Peyer's patch (tissue), 4 donors: ENCODE data around the gene RPUSD2. TPM values are rescaled to one million over a fixed set of nuclear protein-coding genes. Genes with fewer than 3 reads are reported as not detected.

Experiments used
- DNase-seq, 3 donors: peaks; one replicate each; pipeline ENCODE4 v3.0.0-alpha.2; 2017 to 2019
- H3K27ac ChIP-seq, 4 donors: fragments of 200-600 bp; sonication (generic); one replicate each; pipeline ENCODE4 v1.5.1; 2016 to 2019
- H3K27me3 ChIP-seq, 2 donors: fragments of 200-600 bp; sonication (generic); one replicate each; pipeline ENCODE4 v1.5.1; 2019
- H3K36me3 ChIP-seq, 3 donors: fragments of 200-600 bp; sonication (generic); one replicate each; pipeline ENCODE4 v1.5.1; 2016 to 2019
- H3K4me1 ChIP-seq, 4 donors: fragments of 200-600 bp; sonication (generic); one replicate each; pipeline ENCODE4 v1.5.1; 2016 to 2019
- H3K4me3 ChIP-seq, 4 donors: fragments of 200-600 bp; sonication (generic); 1 replicate in 3 of 4; 2 replicates in 1 of 4; pipeline ENCODE4 v1.5.1; 2016 to 2019; ENCODE audit warnings: mild to moderate bottlenecking in 1 of 4
- H3K9me3 ChIP-seq, 4 donors: fragments of 200-600 bp; sonication (generic); one replicate each; pipeline ENCODE4 v1.5.1; 2016 to 2019; ENCODE audit warnings: mild to moderate bottlenecking in 1 of 4
- POLR2A ChIP-seq, 2 donors: fragments of 450-650 bp; IDR thresholded peaks; one replicate each; pipeline ENCODE4 v1.5.1; 2017; ENCODE audit warnings: antibody characterized with exemption in 2 of 2, mild to moderate bottlenecking in 2 of 2, moderate library complexity in 2 of 2
- total RNA-seq, 4 donors: library from RNA; depleted of rRNA; stranded (reverse); fragments of >200 nt; gene quantifications; one replicate each; pipeline ENCODE4 v1.1.0, GENCODE V29; 2016
- TF ChIP-seq, protein P1 (sequence below), 6 experiments: fragments of 450-650 bp in 4 of 6; fragments of 200-600 bp in 2 of 6; sonication (generic) in 1 of 6; IDR thresholded peaks; one replicate each; pipeline ENCODE4 v1.5.1; 2017 to 2019; ENCODE audit warnings: antibody characterized with exemption in 6 of 6, mild to moderate bottlenecking in 3 of 6, moderate library complexity in 1 of 6

The RPUSD2 gene
- total RNA-seq, 4 donors from 2014 or later = 4.7 to 21.5 (median 6.8) TPM

DNA sequence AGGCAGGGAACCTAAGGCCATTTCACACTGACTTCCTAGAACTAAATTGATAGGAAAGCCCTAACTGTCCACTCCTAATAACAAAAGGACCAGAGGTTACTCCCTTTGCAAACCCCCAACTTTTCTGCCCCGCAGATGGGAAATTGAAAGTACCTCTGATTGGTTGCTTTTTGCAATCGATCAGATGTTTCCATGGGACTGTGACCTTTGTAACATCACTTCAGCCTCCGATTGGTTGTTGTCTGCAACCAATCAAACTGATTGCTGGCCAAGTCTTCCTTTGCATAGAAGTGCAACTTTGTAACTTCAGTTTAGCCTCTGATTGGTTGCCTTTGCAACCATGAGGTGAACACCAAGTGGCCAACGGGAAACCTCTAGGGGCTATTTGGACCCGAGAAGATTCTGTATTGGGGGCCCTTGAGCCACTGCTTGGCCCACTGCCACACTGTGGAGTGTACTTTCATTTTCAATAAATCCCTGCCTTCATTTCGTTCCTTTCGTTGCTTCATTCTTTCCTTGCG, 13.7 kb downstream of the RPUSD2 start:
- DNase-seq = peak in 1 of 3 donors; percentile 70

DNA sequence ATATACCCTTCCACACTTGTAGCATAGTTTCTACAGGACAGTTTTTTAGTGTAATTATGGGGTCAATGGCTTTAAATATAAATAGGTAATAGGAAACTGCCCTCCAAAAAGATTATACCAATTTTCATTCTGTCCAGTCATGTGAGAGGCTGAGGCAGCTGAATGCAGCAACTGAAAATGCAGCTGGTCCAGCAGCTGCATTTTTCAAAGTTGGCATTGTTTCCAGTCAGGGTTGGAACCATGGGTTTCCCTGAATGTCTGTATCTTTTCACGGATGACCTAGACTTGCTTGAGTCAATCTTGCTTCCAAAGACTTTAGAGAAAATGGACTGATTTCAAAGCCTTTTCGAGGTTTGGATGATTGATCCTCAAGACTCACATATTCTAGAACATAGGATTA, 15.1 kb downstream of the RPUSD2 start:
- Histone ChIP-seq H3K27me3 (no peaks in the 10 kb centered on the region), H3K4me1 (no peaks in the 10 kb centered on the region), H3K36me3 (no peaks in the 10 kb centered on the region), H3K27ac (no peak overlapping the region), H3K9me3 (no peaks in the 10 kb centered on the region), H3K4me3 (no peak overlapping the region)
- no peak for TF ChIP-seq POLR2A (IDR thresholded peaks at IDR 0.05)
- TF ChIP-seq, protein P1, sequence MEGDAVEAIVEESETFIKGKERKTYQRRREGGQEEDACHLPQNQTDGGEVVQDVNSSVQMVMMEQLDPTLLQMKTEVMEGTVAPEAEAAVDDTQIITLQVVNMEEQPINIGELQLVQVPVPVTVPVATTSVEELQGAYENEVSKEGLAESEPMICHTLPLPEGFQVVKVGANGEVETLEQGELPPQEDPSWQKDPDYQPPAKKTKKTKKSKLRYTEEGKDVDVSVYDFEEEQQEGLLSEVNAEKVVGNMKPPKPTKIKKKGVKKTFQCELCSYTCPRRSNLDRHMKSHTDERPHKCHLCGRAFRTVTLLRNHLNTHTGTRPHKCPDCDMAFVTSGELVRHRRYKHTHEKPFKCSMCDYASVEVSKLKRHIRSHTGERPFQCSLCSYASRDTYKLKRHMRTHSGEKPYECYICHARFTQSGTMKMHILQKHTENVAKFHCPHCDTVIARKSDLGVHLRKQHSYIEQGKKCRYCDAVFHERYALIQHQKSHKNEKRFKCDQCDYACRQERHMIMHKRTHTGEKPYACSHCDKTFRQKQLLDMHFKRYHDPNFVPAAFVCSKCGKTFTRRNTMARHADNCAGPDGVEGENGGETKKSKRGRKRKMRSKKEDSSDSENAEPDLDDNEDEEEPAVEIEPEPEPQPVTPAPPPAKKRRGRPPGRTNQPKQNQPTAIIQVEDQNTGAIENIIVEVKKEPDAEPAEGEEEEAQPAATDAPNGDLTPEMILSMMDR (IDR thresholded peaks at IDR 0.05) = no peak
- DNase-seq = no peak

More for the DNA sequence above, 13.7 kb downstream of the RPUSD2 start:
- Histone ChIP-seq H3K27ac (peak overlapping the region in 2 of 4 donors; percentile 29 to 48), H3K9me3 (no peaks in the 10 kb centered on the region), H3K4me1 (no peaks in the 10 kb centered on the region), H3K27me3 (no peaks in the 10 kb centered on the region), H3K4me3 (peak overlapping the region in 3 of 4 donors; percentile 20 to 50 (median 46)), H3K36me3 (no peaks in the 10 kb centered on the region)
- TF ChIP-seq POLR2A (IDR thresholded peaks at IDR 0.05) = no peak
- TF ChIP-seq, protein P1 (IDR thresholded peaks at IDR 0.05) = no peak

DNA sequence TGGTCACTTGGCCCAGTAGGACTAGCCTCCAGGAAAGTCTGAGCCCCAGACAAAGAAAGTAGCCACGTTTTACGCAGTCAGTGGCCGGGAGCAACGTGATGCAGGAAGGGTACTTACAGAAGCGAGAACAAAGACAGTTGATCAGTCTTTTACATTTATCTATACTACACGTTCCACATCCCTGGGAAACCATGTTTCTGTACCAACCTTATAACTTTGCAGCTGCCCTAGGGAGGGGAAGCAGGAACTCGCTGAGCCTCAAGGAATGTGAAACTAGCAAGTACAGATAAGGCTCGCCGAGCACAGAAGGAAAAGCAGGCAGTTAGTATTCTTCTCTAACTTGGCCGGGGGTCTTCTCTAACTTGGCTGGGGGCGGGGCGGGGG, 21.6 kb downstream of the RPUSD2 start:
- TF ChIP-seq POLR2A (IDR thresholded peaks at IDR 0.05) = no peak
- TF ChIP-seq, protein P1 (IDR thresholded peaks at IDR 0.05) = no peak
- H3K4me1 ChIP-seq = peaks cover 0 to 7% (median 3%) of the 10 kb centered on the region in 4 donors
- H3K27me3 ChIP-seq = no peaks in the 10 kb centered on the region
- no peak for DNase-seq
- peak overlapping the region in 1 of 4 donors; percentile 46 for H3K4me3 ChIP-seq
- no peaks in the 10 kb centered on the region for H3K9me3 ChIP-seq
- H3K36me3 ChIP-seq = no peaks in the 10 kb centered on the region
- H3K27ac ChIP-seq = peak overlapping the region in 2 of 4 donors; percentile 21 to 25

DNA sequence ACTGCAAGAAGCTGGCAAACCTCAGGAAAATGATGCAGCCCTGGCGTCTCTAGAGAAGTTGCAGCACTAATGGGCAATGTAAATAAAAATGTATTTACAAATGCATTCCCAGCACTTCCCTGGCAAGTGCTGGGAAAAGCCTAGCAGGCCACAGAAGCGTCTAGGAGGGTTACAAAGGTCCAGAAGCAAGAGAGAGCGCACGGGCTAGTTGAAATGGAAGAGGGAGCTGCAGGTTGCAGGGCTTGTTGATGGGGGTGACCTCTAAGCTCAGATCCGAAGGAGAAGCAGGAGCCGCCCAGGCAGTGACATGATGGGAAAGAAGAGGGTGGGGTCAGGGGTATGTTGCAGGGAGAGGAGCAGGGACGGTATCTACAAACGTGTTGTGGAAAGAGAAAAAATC, 22.3 kb downstream of the RPUSD2 start:
- no peak for DNase-seq
- H3K27ac ChIP-seq = no peak overlapping the region
- H3K27me3 ChIP-seq = no peaks in the 10 kb centered on the region
- no peaks in the 10 kb centered on the region for H3K9me3 ChIP-seq
- peaks cover 0 to 9% (median 3%) of the 10 kb centered on the region in 4 donors for H3K4me1 ChIP-seq
- peak overlapping the region in 1 of 4 donors; percentile 46 for H3K4me3 ChIP-seq
- no peaks in the 10 kb centered on the region for H3K36me3 ChIP-seq
- no peak for TF ChIP-seq POLR2A (IDR thresholded peaks at IDR 0.05)
- TF ChIP-seq, protein P1 (IDR thresholded peaks at IDR 0.05) = no peak

DNA sequence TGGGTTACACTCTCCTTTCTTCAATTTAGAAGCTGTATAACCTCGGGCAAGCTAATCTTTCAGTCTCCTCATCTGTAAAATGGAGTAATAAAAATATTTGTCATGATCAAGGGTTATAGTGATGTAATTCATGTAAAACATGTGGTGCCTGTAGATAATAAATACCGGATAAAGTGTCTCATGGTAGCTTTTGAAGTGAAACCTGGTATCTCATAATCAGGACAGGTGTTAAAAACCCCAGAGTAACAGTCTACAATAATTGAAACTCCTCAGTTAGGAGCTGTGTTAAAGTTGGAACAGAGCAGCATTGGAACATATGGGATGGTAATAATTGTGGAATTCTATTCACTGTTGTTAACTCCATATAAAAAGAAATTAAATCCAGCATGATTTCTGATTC, 24.1 kb downstream of the RPUSD2 start:
- DNase-seq = no peak
- Histone ChIP-seq H3K27me3 (no peaks in the 10 kb centered on the region), H3K27ac (peak overlapping the region in 2 of 4 donors; percentile 76 to 90), H3K4me1 (peaks cover 0 to 9% (median 3%) of the 10 kb centered on the region in 4 donors), H3K36me3 (no peaks in the 10 kb centered on the region), H3K4me3 (no peak overlapping the region), H3K9me3 (no peaks in the 10 kb centered on the region)
- no peak for TF ChIP-seq POLR2A (IDR thresholded peaks at IDR 0.05)
- TF ChIP-seq, protein P1 (IDR thresholded peaks at IDR 0.05) = no peak
